ENCODE data around the gene EXPH5.

DNA sequence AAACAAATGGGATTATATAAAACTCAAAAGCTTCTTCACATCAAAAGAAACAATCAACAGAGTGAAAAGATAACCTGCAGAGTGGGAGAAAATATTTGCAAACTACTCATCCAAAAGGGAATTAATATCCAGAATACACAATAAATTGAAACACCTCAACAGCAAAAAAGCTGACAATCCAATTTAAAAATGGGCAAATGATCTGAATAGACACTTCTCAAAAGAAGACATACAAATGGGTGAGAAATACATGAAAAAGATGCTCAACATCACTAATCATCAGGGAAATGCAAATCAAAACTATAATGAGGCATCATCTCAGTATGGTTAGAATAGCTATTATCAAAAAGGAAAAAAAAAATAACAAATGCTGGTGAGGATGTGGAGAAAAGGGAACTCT, 13.5 kb downstream of the EXPH5 start:
- no peak for TF ChIP-seq POLR2AphosphoS5 (IDR thresholded peaks at IDR 0.05; ENCODE audit: insufficient read depth, low read depth, low read length)
- TF ChIP-seq, protein P1, sequence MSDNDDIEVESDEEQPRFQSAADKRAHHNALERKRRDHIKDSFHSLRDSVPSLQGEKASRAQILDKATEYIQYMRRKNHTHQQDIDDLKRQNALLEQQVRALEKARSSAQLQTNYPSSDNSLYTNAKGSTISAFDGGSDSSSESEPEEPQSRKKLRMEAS (IDR thresholded peaks at IDR 0.05; ENCODE audit: insufficient read depth, insufficient read length), result no peak
